IPS-11a (cell line): Measurements from ENCODE around the gene BCAS3.

Experiments
- H3K4me3 ChIP-seq: one replicate; pipeline ENCODE4 v1.5.1; 2013; ENCODE audit warnings: low read depth, low read length, control low read depth

BCAS3 gene

DNA sequence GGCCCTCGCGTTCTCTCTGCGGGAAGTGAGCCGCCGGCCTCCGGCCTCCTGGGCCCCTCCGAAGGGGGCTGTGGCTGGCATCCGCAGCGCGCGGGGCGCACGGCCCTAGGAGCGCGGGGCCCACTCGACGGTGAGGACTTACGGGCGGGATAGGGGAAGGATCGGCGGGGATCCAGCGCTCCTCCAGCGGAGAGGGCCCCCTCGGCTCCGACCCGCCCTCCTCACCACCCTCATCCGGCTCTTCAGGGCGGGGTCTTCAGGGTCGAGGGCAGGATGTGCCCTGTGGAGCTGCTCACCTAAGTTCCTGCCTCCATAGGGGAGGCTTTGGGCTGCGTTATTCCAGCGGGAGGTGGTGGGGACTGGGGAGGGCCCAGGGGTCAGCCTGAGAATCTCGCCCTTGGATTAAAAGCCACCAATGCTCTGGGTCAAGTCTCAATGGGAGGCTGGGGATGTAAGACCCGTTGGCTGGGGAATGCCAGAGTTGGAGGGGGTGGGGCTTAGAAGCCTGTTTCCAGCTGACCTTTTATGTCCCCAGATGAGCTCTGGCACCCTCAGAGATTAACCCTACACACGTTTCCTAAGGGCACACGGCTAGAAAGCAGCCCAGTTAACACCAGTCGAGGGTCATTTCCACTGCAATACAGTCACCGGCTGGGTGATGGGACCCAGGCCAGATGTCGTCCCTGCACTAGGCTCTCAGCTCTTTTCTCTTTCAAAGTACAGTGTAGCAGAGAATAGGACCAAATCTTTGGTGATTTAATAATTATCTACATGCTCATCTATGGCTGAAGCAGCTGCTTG lies 735.4 kb downstream of the BCAS3 start:
- peak overlapping the region; percentile 41 for H3K4me3 ChIP-seq

- no peak overlapping the region for H3K4me3 ChIP-seq
Measured at GRCh38 chr17:61413661-61414126, 736.0 kb downstream of the BCAS3 start.

DNA sequence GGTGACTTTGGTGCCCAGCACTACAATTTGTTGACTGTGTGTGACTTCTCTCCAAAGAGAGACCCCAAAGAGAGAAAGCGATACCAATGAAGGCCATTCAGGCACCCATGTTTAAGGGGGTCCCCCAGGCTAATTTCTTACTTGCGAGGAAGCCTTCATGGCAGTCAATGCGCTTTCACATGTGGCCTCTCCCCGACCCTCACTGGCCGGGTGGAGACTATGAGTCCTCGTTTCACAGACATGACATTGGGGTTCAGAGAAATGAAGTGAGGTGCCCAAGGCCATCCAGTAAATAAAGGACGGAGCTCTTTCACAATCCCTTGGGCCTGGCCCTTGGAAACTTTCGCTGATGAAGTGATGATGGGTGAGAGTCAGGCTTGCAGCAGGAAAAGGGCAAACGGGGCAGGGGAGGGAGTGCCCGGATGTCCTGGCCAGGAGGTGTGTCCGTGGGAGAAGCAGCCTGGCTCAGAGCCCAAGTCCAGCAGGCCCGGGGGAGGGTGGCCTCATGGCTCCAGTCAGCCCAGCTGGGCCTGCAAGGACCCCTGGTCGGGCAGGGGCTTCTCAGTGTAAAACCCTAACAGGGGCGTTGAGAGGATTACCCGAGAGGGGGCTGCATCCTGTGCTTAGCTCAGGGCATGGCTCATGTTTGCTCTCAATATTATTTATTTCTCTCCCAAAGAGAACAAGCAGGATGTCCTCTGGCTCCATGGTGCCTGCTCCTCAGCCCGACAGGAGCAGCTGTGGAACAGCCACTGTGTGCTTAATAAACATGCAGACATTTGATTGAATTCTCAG lies 736.7 kb downstream of the BCAS3 start:
- no peak overlapping the region for H3K4me3 ChIP-seq

GRCh38 chr17:61414936-61415251 lies 737.2 kb downstream of the BCAS3 start:
- H3K4me3 ChIP-seq, result no peak overlapping the region

DNA sequence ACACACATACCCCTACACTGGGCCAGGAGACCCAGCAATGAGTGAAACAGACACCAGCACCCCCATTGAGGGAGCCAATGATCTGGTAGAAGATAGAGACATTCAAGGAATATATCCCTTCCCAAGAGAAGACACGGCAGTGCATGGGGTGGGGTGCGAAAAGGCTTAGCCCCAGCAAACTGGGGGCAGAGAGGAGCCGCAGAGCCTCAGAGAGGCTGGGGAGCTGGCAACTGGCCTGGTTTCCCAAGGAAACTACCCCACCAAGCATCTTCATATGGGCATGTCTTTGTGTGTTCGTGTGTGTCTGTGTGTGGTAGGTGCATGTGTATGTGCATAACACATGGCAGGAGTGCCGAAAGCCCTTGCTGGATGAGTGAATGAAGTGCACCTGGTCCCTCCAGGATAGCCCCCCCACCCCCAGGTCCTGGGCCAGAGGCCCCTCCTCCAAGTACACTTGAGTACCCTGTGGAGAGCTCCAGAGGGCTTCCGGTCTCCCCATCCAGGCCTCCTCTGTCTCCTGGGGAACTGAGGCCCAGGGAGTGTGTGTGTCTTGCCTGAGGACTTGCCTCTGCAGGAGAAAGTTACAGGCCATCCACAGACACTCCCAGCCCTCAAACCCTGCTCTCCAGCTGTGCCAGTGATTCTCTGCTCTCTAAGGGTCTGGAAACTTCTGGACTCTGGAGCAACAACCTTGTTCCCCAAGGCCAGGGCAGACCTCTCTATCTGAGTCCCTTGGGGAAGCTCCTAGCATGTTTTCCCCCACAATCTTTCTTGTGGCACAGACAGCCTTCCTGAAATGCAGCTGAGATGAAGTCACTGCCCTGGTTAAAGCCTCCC lies 737.9 kb downstream of the BCAS3 start:
- no peak overlapping the region for H3K4me3 ChIP-seq

DNA sequence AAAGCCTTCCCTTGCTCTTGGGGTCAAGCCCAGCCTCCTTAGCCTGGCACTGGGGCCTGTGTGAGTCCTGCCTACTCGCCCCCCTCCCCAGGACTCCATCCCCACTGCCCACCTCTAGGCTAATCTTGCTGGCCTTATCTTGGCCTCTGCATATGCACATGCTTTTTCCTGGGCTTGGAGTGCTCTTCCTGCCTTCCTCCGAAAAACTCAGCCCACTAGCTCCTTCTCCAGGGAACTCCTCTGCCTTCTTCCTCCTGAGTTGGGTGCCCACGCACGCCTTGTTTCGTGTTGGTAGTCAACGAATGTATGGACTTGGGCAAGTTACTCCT lies 738.5 kb downstream of the BCAS3 start:
- no peak overlapping the region for H3K4me3 ChIP-seq

GRCh38 chr17:61416540-61417363 lies 739.1 kb downstream of the BCAS3 start:
- H3K4me3 ChIP-seq, result no peak overlapping the region

- no peak overlapping the region for H3K4me3 ChIP-seq
Measured at GRCh38 chr17:61418449-61418848, 740.8 kb downstream of the BCAS3 start.

DNA sequence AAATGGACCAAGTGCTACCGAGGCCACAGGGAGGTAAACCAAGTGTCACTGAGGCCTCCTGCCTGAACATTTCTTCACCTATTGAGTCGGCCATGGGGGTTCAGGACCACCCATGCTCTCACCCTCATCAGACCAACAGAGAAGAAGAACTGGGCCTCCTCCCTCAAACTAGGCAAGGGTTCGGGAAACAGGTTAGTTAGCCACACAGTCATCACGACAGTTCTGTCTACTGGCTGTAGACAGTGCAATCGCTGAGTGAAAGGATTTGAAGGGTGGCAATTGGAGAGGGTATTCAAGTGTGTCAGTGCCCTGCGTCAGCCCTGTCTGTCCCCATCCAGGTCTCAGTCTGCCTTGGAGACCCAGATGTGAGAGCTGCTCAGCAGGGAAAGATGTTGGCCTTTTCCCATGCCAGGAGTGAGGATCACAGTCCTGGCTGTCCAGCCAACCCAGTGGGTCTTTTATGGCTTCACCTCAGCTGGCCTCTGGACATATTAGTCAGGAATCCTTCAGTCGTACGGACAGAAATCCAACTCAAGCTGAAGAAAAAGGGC lies 741.9 kb downstream of the BCAS3 start:
- H3K4me3 ChIP-seq, result no peak overlapping the region

DNA sequence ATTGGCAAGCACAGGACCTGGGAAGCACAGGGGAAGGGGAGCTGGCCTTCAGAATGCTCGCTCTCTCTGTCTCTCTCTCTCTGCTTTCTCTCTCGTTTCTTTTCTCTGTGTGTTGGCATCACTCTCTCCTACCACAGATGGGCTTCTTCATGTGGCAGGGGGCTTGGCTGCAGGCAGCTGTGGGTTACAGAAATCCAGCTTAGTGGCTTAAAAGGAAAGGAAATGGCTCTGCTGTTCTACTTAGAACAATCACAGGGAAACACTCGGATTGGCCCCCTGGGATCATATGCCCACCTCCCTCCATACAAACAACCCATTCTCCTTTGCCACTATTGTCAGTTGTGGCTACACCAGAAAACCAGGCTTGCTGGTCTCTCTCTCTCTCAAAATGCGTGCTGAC lies 742.4 kb downstream of the BCAS3 start:
- no peak overlapping the region for H3K4me3 ChIP-seq

- H3K4me3 ChIP-seq, result no peak overlapping the region
Measured at GRCh38 chr17:61420745-61421398, 743.2 kb downstream of the BCAS3 start.

DNA sequence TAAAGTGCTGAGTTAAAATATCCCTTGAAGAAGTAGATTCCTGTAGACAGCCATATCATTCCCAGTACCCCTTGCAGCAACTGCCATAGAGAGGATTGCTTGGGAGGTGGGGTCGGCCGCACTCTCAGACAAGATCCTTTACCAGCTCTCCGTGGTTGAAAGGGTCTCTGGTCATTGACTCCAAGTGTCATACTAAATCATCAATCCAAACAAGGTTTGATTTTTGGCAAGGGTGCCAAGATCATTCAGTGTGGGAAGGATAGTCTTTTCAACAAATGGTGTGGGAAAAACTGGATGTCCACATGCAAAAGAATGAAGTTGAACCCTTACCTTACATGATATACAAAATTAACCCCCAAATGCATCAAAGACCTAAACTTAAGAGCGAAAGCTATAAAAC lies 743.8 kb downstream of the BCAS3 start:
- H3K4me3 ChIP-seq, result no peak overlapping the region

- no peak overlapping the region for H3K4me3 ChIP-seq
Measured at GRCh38 chr17:61422116-61422799, 744.6 kb downstream of the BCAS3 start.

GRCh38 chr17:61422869-61423268 lies 745.2 kb downstream of the BCAS3 start:
- H3K4me3 ChIP-seq, result no peak overlapping the region

DNA sequence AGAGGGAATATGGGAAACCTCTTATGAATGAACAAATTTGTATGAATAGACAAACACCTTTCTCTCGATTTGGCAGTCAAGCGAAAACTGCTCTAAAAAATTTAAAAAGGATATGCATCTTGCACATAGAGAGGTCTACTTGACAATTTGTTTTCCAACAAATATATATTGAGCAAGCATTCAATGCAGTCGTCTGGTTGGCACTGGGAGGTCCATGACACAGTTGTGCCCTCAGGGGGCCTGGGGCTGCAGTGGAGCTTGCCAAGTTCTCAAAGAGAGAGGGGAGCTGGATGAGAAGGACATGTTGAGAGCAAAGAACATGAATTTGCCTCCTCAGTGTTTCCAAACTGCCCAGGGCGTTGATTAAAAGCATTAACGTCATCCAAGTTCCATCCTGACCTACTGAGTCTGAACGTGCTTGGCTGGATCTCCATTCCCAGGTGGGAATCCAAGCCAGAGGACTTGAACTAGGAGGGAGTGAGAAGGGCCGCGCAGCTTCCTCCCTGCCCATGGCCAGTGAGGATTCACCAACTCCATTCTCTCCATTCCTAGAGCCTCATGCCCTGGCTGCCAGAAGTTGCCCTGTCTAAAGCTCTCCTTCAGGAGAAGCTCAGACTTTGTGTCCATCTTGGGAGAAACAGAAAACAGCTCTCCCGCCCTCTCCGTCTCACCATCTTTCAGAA lies 746.5 kb downstream of the BCAS3 start:
- no peak overlapping the region for H3K4me3 ChIP-seq

GRCh38 chr17:61425682-61426481 lies 748.2 kb downstream of the BCAS3 start:
- no peak overlapping the region for H3K4me3 ChIP-seq

DNA sequence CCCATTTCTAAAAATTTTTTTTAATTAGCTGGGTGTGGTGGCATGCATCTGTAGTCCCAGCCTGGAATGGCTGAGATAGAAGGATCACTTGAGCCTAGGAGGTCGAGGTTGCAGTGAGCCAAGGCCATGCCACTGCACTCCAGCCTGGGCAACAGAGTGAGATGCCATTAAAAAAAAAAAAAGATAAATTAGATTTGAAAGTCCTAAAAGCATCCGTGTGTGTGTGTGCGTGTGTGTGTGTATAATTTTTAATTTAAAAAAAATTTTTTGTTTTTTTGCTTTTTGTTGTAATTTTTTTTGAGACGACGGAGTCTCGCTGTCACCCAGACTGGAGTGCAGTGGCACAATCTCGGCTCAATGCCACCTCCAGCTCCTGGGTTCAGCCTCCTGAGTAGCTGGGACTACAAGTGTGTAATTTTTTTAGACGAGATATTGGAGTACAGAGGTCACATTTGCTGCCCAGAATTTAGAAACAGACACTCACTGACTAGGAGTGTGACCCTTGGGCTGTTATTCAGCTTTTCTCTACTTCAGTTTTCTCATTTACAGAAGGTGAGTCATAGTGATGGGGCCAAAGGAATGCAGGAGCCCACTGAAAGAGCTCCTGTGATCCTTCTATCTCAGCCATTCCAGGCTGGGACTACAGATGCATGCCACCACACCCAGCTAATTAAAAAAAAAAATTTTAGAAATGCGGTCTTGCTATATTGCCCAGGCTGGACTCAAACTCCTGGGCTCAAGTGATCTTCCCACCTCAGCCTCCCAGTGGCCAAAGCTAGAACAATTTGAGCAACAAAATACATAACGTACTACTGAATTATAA lies 749.0 kb downstream of the BCAS3 start:
- H3K4me3 ChIP-seq, result no peak overlapping the region
